NCI-H345 treated with DMSO at 0.1 percent for 48 hours (cell line): ENCODE measurements around the gene HBD.

Experiments
- DNase-seq: peaks from one replicate; lab custom pipeline; 2025; ENCODE audit not compliant: unreplicated experiment; lab: John Stamatoyannopoulos, UW

The HBD gene

DNA sequence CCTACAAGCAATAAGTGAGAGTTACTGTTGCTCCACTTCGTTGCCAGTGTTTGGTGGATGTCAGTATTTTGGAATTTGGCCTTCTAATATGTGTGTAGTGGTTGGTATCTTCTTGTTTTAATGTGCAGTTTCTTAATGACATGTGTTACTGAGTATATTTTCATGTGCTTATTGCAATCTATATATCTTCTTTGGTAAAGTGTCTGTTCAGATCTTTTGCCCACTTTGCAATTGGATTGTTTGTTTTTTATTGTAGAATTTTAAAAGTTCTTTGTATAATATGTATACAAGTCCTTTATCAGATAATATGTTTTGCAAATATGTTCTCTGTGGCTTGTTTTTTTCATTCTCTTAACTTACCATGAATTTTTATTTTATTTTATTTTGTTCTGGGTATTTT is 41.5 kb downstream of the HBD start:
- DNase-seq, result no peak

DNA sequence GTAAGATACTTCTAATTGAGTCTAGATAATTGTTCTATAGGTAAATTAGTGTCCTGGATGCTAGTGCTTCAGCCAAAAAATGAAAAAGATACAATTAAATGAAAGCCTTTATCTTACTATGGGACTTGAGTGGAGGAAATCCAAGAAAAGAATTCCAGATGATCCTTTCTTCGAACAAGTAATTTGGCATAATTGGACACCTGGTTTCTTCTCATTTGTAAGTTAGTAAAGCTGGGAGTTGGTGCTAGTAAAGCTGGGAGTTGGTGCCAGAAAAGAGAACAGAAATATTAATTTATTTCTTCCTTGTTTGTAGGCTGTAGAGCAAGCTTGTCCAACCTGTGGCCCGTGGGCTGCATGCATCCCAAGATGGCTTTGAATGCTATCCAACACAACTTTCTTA is 46.1 kb downstream of the HBD start:
- no peak for DNase-seq
